K562 (cell line): Measurements from ENCODE around the gene ATP2A2. TPM values are rescaled to one million over a fixed set of nuclear protein-coding genes. Genes with fewer than 3 reads are reported as not detected.
A peak's percentile ranks its signal among the peaks of the same experiment; 100 is the strongest.

Experiments used
- ARID3B ChIP-seq: fragments of 250-450 bp; sonication (Bioruptor Pico); IDR thresholded peaks from 2 replicates; pipeline ENCODE4 v1.4.0; 2020; ENCODE audit warnings: borderline replicate concordance
- BRF2 ChIP-seq: IDR thresholded peaks from 3 replicates; pipeline ENCODE4 v1.6.1; 2011; ENCODE audit warnings: borderline replicate concordance, mild to moderate bottlenecking; ENCODE audit not compliant: insufficient read length, insufficient read depth
- EHMT2 ChIP-seq: fragments of 450-650 bp; IDR thresholded peaks from 2 replicates; pipeline ENCODE4 v1.6.1; 2018; ENCODE audit warnings: antibody characterized with exemption
- HES1 ChIP-seq: fragments of 450-650 bp; IDR thresholded peaks from 2 replicates; pipeline ENCODE4 v1.6.1; 2016; ENCODE audit warnings: low read depth, mild to moderate bottlenecking, moderate library complexity
- LEF1 ChIP-seq: fragments of 450-650 bp; IDR thresholded peaks from 2 replicates; pipeline ENCODE4 v1.6.1; 2016; ENCODE audit warnings: mild to moderate bottlenecking
- MCM3 ChIP-seq: fragments of 450-650 bp; IDR thresholded peaks from 2 replicates; pipeline ENCODE4 v1.6.1; 2016
- NELFE ChIP-seq: IDR thresholded peaks from 2 replicates; pipeline ENCODE4 v1.6.1; 2011; ENCODE audit warnings: mild to moderate bottlenecking; ENCODE audit not compliant: insufficient read depth, insufficient read length
- NR2C2 ChIP-seq, 2 experiments: fragments of 200-800 bp in 1 of 2; sonication (Bioruptor generic) in 1 of 2; sonication (generic) in 1 of 2; formaldehyde crosslinking in 1 of 2; IDR thresholded peaks; 2 replicates each; pipeline versions ENCODE4 v1.6.1 to v1.8.0; 2016 to 2022; ENCODE audit warnings: mild to moderate bottlenecking in 1 of 2, missing compliant biosample characterization in 1 of 2, missing genetic modification characterization in 1 of 2, missing genetic modification reagents in 1 of 2
- POLR2B ChIP-seq: fragments of 450-650 bp; IDR thresholded peaks from 2 replicates; pipeline ENCODE4 v1.6.1; 2018; ENCODE audit warnings: low read depth; ENCODE audit not compliant: partially characterized antibody
- POLR3A ChIP-seq: IDR thresholded peaks from 2 replicates; pipeline ENCODE4 v1.6.1; 2011; ENCODE audit warnings: borderline replicate concordance, mild to moderate bottlenecking, moderate library complexity; ENCODE audit not compliant: insufficient read length, insufficient read depth; ENCODE audit errors: extremely low read depth
- SRSF1 ChIP-seq: fragments of 200-400 bp; formaldehyde crosslinking; IDR thresholded peaks from 2 replicates; pipeline ENCODE4 v1.6.1; 2017; ENCODE audit warnings: mild to moderate bottlenecking, low read depth, low read length, moderate library complexity
- XRCC4 ChIP-seq: IDR thresholded peaks from one replicate; pipeline ENCODE4 v1.6.1; 2011; ENCODE audit not compliant: insufficient read depth, insufficient read length; ENCODE audit errors: extremely low read depth
- ZBTB9 ChIP-seq: fragments of 450-650 bp; formaldehyde crosslinking; IDR thresholded peaks from 2 replicates; pipeline ENCODE4 v1.4.0; 2020; ENCODE audit warnings: mild to moderate bottlenecking, moderate library complexity
- ZFPM2 ChIP-seq: fragments of 250-450 bp; sonication (Bioruptor Pico); IDR thresholded peaks from 2 replicates; pipeline ENCODE4 v1.5.1; 2022; ENCODE audit warnings: mild to moderate bottlenecking
- ZNF133 ChIP-seq: fragments of 250-450 bp; sonication (Bioruptor Pico); IDR thresholded peaks from 2 replicates; pipeline ENCODE4 v1.4.0; 2020; ENCODE audit warnings: mild to moderate bottlenecking
- ZNF140 ChIP-seq: fragments of 250-450 bp; sonication (Bioruptor Pico); IDR thresholded peaks from 2 replicates; pipeline ENCODE4 v1.8.0; 2021; ENCODE audit warnings: moderate library complexity, mild to moderate bottlenecking, inconsistent platforms
- ZNF311 ChIP-seq: fragments of 250-450 bp; sonication (Bioruptor Pico); IDR thresholded peaks from 2 replicates; pipeline ENCODE4 v1.4.0; 2020; ENCODE audit warnings: mild to moderate bottlenecking, moderate library complexity
- ZNF830 ChIP-seq: fragments of 250-450 bp; sonication (Bioruptor Pico); IDR thresholded peaks from 2 replicates; pipeline ENCODE4 v1.5.0; 2021; ENCODE audit warnings: mild to moderate bottlenecking
- polyA plus RNA-seq, 8 experiments: library from polyadenylated mRNA; depleted of rRNA in 4 of 8; stranded (reverse) in 5 of 8; unstranded in 3 of 8; fragments of >200 nt; fragmentation: Nextera tagmentation in 2 of 8; fragmentation: Illumina TruSeq in 1 of 8; extraction: Ambion mirVana in 2 of 8; extraction: Trizol in 1 of 8; gene quantifications; 2 replicates each; pipeline versions ENCODE4 v1.2.1 to v1.2.3, GENCODE V29; 2011 to 2014; ENCODE audit warnings: inconsistent platforms in 1 of 8, missing spikeins in 1 of 8
- total RNA-seq, 7 experiments: library from RNA; depleted of rRNA in 6 of 7; stranded (reverse); fragments of >200 nt in 6 of 7; fragmentation: Illumina TruSeq in 2 of 7; extraction: Trizol in 2 of 7; gene quantifications; 2 replicates each; pipeline versions ENCODE4 v1.2.1 to v1.2.3, GENCODE V29; 2011 to 2021; ENCODE audit warnings: low replicate concordance in 1 of 7
- TF ChIP-seq, protein P1 (sequence below), 2 experiments: IDR thresholded peaks in 1 of 2; conservative IDR thresholded peaks in 1 of 2; 2 replicates each; pipeline ENCODE4 v1.6.1; 2016; ENCODE audit warnings: low read depth in 2 of 2, mild to moderate bottlenecking in 1 of 2, missing compliant biosample characterization in 1 of 2, missing genetic modification characterization in 1 of 2, moderate library complexity in 1 of 2

ATP2A2 gene
- total and polyA plus RNA-seq, 9 of the 15 experiments (the other 6 are each of a cell fraction or from before 2014, with no cell fraction given), result 5.2 to 205 (median 51.6) TPM

GRCh38 chr12:110280779-110281548, at the start of gene ATP2A2 (continued):
- TF ChIP-seq POLR2B (peak; percentile 88), LEF1 (no peak), HES1 (no peak), ZFPM2 (CRISPR knock-in tag) (no peak), ZNF830 (CRISPR knock-in tag) (no peak), SRSF1 (no peak), ZBTB9 (0 out of 2 replicates have a peak, but pooled peaks have one; percentile 23), EHMT2 (no peak), BRF2 (no peak), XRCC4 (no peak), ARID3B (CRISPR knock-in tag) (no peak), POLR3A (no peak), NELFE (no peak), ZNF140 (CRISPR knock-in tag) (no peak), MCM3 (no peak), NR2C2 (CRISPR knock-in tag; IDR thresholded peaks at IDR 0.05) (no peak; the same call in 1 of the 2 replicates), NR2C2 (tag; IDR thresholded peaks at IDR 0.05) (no peak), ZNF133 (CRISPR knock-in tag) (no peak), ZNF311 (CRISPR knock-in tag) (no peak)
- TF ChIP-seq, protein P1, sequence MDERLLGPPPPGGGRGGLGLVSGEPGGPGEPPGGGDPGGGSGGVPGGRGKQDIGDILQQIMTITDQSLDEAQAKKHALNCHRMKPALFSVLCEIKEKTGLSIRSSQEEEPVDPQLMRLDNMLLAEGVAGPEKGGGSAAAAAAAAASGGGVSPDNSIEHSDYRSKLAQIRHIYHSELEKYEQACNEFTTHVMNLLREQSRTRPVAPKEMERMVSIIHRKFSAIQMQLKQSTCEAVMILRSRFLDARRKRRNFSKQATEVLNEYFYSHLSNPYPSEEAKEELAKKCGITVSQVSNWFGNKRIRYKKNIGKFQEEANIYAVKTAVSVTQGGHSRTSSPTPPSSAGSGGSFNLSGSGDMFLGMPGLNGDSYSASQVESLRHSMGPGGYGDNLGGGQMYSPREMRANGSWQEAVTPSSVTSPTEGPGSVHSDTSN (CRISPR knock-in tag; IDR thresholded peaks at IDR 0.05; ENCODE audit: low read depth), result no peak
- TF ChIP-seq, protein P1 (tag; conservative IDR thresholded peaks at IDR 0.05; ENCODE audit: low read depth), result no peak
